ENCODE measurements around the gene LRTM2. TPM values are rescaled to one million over a fixed set of nuclear protein-coding genes. Genes with fewer than 3 reads are reported as not detected.

LRTM2 gene
- total and polyA plus RNA-seq, 2 donors (not counting 1 experiment from before 2014, with no cell fraction given), result not detected

DNA sequence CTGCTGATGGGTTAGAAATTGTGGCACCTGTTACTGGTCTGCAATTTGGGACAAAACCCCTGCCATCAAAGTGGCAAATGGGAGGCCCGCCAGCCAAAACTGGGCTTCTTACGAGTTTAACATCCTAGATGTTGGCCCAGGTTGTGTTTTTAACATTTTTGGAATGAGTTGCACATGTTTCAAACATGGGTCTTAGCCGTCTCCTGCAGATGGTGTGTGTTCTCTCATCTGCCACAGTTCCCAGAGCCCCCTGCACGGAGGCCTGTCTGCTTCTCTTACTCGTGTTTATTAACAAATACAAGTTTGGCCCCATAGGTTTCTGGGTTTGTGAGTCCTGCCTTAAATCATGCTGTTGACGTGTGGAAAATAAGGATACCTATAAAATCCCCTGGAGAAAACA lies 51.6 kb downstream of the LRTM2 start:
- Histone ChIP-seq H3K4me1 (ENCODE audit: control insufficient read depth, extremely low read depth, insufficient read depth, low read length) (no peaks in the 10 kb centered on the region), H3K27ac (ENCODE audit: insufficient read depth, low read length) (no peak overlapping the region), H3K9me3 (ENCODE audit: control insufficient read depth, insufficient read depth, low read depth, low read length) (peaks cover 3% of the 10 kb centered on the region), H3K4me2 (ENCODE audit: extremely low read depth, insufficient read depth, low read length) (no peak overlapping the region), H3K79me2 (ENCODE audit: control insufficient read depth, insufficient read depth, low read length) (no peaks in the 10 kb centered on the region), H3K27me3 (ENCODE audit: control insufficient read depth, insufficient read depth, low read length) (peaks cover 26% of the 10 kb centered on the region), H4K20me1 (ENCODE audit: control insufficient read depth, extremely low read depth, insufficient read depth, low read length) (no peaks in the 10 kb centered on the region), H3K9ac (ENCODE audit: insufficient read depth, low read length) (no peak overlapping the region), H2AFZ (ENCODE audit: low read length) (no peak overlapping the region), H3K4me3 (replicated peaks in 1 of 4; ENCODE audit: control extremely low read depth in 1 of 4, insufficient read depth in 1 of 4, low read depth in 3 of 4, low read length in 4 of 4) (no peak overlapping the region), H3K36me3 (ENCODE audit: control insufficient read depth, insufficient read depth, low read length) (no peaks in the 10 kb centered on the region)
- TF ChIP-seq, protein P1, sequence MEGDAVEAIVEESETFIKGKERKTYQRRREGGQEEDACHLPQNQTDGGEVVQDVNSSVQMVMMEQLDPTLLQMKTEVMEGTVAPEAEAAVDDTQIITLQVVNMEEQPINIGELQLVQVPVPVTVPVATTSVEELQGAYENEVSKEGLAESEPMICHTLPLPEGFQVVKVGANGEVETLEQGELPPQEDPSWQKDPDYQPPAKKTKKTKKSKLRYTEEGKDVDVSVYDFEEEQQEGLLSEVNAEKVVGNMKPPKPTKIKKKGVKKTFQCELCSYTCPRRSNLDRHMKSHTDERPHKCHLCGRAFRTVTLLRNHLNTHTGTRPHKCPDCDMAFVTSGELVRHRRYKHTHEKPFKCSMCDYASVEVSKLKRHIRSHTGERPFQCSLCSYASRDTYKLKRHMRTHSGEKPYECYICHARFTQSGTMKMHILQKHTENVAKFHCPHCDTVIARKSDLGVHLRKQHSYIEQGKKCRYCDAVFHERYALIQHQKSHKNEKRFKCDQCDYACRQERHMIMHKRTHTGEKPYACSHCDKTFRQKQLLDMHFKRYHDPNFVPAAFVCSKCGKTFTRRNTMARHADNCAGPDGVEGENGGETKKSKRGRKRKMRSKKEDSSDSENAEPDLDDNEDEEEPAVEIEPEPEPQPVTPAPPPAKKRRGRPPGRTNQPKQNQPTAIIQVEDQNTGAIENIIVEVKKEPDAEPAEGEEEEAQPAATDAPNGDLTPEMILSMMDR (conservative IDR thresholded peaks at IDR 0.05 in 1 of 2, IDR thresholded peaks at IDR 0.05 in 1 of 2; ENCODE audit: low read depth in 1 of 2, low read length in 2 of 2), result no peak
- TF ChIP-seq EZH2 (IDR thresholded peaks at IDR 0.05; ENCODE audit: low read length, missing control alignments), result no peak
- no peak for DNase-seq (ENCODE audit: low read depth in 2 of 2)

DNA sequence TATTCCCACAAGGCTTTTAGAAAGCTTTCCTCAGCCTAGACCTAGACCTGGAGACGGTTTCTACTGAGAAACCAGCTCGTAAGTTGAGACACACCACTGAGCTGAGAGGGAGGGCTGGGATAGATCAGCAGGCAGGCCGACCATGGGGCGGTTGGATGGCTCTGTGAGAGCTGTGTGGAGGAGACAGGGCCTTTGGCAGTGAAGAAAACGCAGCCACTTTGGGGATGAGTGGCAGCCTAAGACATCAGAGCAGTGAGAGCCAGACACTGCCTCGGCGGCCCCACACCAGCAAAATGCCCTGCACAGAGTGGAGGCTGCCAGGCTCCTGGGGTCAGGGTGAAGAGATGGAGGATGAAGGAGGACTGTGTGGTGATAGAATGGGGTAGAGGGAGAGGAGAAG lies 52.1 kb downstream of the LRTM2 start:
- H3K79me2 ChIP-seq (ENCODE audit: control insufficient read depth, insufficient read depth, low read length), result no peaks in the 10 kb centered on the region
- DNase-seq (ENCODE audit: low read depth in 2 of 2), result no peak
- no peak overlapping the region for H3K4me3 ChIP-seq (replicated peaks in 1 of 4; ENCODE audit: control extremely low read depth in 1 of 4, insufficient read depth in 1 of 4, low read depth in 3 of 4, low read length in 4 of 4)
- H3K27ac ChIP-seq (ENCODE audit: insufficient read depth, low read length), result no peak overlapping the region
- TF ChIP-seq, protein P1 (conservative IDR thresholded peaks at IDR 0.05 in 1 of 2, IDR thresholded peaks at IDR 0.05 in 1 of 2; ENCODE audit: low read depth in 1 of 2, low read length in 2 of 2), result no peak
- TF ChIP-seq EZH2 (IDR thresholded peaks at IDR 0.05; ENCODE audit: low read length, missing control alignments), result no peak
- H2AFZ ChIP-seq (ENCODE audit: low read length), result no peak overlapping the region
- no peaks in the 10 kb centered on the region for H3K4me1 ChIP-seq (ENCODE audit: control insufficient read depth, extremely low read depth, insufficient read depth, low read length)
- H3K27me3 ChIP-seq (ENCODE audit: control insufficient read depth, insufficient read depth, low read length), result peaks cover 26% of the 10 kb centered on the region
- peaks cover 3% of the 10 kb centered on the region for H3K9me3 ChIP-seq (ENCODE audit: control insufficient read depth, insufficient read depth, low read depth, low read length)
- no peaks in the 10 kb centered on the region for H4K20me1 ChIP-seq (ENCODE audit: control insufficient read depth, extremely low read depth, insufficient read depth, low read length)
- H3K4me2 ChIP-seq (ENCODE audit: extremely low read depth, insufficient read depth, low read length), result no peak overlapping the region
- H3K9ac ChIP-seq (ENCODE audit: insufficient read depth, low read length), result no peak overlapping the region
- H3K36me3 ChIP-seq (ENCODE audit: control insufficient read depth, insufficient read depth, low read length), result no peaks in the 10 kb centered on the region

DNA sequence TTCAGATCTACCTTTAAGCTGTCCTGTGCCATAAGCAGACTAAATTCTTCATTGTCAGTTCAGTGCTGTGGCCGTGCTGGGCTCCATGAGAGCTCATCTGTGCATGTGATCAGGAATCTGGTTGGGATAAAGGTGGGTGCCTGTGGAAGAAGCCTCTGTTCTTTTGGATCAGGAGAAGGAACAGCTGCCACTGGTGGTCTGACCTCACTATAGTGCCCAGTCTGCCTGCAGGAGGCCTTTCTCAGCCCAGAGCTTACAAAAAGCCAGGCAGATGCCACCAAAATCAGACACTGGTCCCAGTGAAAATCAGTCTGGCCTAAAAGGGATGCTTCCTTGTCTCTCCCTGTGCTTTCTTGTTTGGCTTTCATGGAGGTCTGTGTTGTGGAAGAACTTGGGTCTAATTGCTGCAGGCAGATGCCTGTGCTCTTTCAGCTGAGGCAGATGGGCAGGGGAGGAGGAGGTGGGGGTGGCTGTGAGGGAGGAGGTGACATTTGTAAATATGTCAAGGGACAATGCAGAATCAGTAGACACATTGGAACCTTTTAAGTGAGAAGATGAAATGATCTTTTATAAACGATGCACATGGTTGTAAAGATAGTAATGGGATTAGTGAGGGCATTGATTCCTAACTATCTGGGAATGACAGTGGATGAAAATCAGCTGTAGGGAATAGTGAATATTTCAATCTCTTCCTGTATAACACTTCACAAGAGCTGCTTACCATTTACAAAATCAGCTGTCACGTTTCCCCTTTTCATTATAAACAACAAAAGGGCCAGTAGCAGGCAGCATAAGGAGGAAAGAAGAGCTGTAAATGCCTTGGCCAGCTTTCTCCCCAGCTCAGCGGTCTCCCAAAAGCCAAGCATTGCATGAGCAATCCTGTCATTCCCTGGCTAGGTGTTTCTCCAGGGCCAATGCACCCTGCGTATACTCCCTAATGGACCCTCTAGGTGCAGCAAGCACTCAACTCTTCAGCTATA lies 53.5 kb downstream of the LRTM2 start:
- TF ChIP-seq EZH2 (IDR thresholded peaks at IDR 0.05; ENCODE audit: low read length, missing control alignments), result no peak
- TF ChIP-seq, protein P1 (conservative IDR thresholded peaks at IDR 0.05 in 1 of 2, IDR thresholded peaks at IDR 0.05 in 1 of 2; ENCODE audit: low read depth in 1 of 2, low read length in 2 of 2), result no peak
- H3K9me3 ChIP-seq (ENCODE audit: control insufficient read depth, insufficient read depth, low read depth, low read length), result peaks cover 3% of the 10 kb centered on the region

More for the DNA sequence above, 53.5 kb downstream of the LRTM2 start:
- H3K4me3 ChIP-seq (replicated peaks in 1 of 4; ENCODE audit: control extremely low read depth in 1 of 4, insufficient read depth in 1 of 4, low read depth in 3 of 4, low read length in 4 of 4), result no peak overlapping the region
- H2AFZ ChIP-seq (ENCODE audit: low read length), result no peak overlapping the region
- H3K4me1 ChIP-seq (ENCODE audit: control insufficient read depth, extremely low read depth, insufficient read depth, low read length), result no peaks in the 10 kb centered on the region
- peaks cover 27% of the 10 kb centered on the region for H3K27me3 ChIP-seq (ENCODE audit: control insufficient read depth, insufficient read depth, low read length)
- H3K4me2 ChIP-seq (ENCODE audit: extremely low read depth, insufficient read depth, low read length), result no peak overlapping the region
- H3K27ac ChIP-seq (ENCODE audit: insufficient read depth, low read length), result no peak overlapping the region
- H3K9ac ChIP-seq (ENCODE audit: insufficient read depth, low read length), result no peak overlapping the region
- no peak for DNase-seq (ENCODE audit: low read depth in 2 of 2)
- no peaks in the 10 kb centered on the region for H3K79me2 ChIP-seq (ENCODE audit: control insufficient read depth, insufficient read depth, low read length)
- no peaks in the 10 kb centered on the region for H3K36me3 ChIP-seq (ENCODE audit: control insufficient read depth, insufficient read depth, low read length)
- no peaks in the 10 kb centered on the region for H4K20me1 ChIP-seq (ENCODE audit: control insufficient read depth, extremely low read depth, insufficient read depth, low read length)

All from fibroblast of lung (primary cell).